Stimulated activated CD8-positive, alpha-beta memory T cell treated with anti-CD3 and anti-CD28 coated beads, Interleukin-12 subunit alpha, Interleukin-12 subunit beta, amount 100 ng/mL, for 24 hours (primary cell): ENCODE measurements around the gene ALKBH8.
"Not testable (repeated sequence)": the region's sequence is repeated elsewhere in the genome, so short reads cannot be mapped to it uniquely, and the experiment has no call there.

Experiments used
- DNase-seq: peaks from one replicate; pipeline ENCODE4 v3.0.0-alpha.2; 2020; ENCODE audit errors: extremely low read depth

ALKBH8 gene

DNA sequence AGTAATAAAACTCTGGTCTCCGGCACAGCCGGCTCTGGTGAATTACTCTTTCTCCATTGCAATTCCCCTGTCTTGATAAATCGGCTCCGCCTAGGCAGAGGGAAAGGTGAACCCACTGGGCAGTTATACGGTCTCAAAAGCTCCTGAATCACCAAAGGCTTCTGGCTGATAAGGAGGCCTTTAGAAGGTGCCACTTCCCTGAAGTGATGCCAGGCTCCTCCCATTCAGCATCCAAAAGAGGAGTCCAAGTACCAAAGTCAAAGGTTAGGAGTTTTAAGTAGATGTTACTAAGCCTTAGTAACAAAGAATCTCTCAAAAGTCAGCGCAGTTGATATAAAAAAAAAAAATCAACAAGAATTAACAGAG, 11.8 kb upstream of the ALKBH8 start:
- no peak for DNase-seq

DNA sequence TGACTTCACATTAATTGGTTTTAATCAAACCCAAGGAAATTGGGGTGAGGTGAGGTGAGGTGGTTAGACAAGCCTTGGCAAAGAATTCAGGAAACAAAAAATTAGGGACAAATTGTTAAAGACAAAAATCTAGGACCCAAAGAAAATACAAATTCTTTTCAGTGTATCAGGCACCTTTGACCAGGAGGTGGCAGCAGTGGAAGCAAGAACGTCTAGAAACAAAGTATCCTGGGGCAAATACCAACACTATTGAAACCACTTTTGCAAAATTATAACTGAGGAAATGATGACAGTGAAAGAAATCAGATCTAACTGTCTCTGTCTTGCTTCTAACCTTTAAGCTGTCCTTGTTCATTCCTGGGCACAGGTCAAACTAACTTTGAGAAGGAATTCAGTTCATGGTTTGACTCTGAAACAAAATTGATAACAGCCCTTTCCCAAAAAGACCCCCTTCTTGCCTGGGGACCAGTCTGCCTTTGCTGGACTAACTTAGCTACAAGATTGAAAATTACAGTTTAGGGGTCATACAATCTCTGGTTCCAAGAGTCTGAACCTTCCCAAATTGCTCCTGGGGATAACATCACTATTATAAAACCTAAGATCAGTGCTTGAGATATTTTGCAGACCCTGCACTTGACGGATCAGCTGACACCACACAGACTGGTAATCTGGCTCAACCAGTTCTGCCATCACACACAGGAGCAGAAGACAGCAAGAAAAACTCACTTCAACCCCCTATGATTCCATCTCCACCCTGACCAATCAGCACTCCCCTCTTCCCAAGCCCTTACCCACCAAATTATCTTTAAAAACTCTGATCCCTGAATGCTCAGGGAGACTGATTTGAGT, 11.2 kb upstream of the ALKBH8 start:
- DNase-seq = not testable (repeated sequence)

DNA sequence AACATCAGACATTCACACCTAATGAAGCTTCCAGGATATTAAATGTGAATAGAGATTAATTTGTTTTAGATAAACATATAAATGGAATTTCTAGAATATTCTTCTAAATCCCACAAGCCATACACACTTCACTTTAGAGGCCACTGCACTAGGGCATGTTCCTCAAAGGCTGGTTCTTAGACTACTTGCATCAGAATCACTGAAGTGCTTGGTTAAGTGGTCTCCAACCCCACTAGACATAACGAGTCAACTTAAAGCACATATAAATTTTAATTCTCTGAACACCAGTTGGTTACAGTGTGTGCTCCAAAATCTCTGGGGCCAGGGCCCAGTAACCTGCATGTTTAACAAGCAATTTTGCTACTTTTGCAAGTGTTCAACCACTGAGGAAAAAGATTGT, 7.9 kb upstream of the ALKBH8 start:
- DNase-seq = no peak

DNA sequence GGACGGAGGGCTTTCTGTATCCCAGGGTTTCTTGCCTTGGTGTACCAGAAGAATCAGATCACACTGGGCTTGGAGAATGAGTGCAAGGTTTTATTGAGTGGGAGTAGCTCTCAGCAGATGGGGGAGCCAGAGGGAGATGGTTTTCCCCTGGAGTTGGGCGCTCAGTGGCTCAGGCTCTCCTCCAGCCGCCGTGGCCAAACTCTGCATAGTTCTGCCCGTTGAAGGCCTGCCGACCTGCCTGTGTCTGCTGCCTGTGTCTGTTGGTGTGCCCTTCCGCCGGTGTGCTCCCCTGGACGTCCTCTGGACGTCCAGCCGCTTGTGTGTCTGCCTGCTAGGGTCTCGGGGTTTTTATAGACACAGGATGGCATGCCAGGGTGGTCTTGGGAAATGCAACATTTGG, 4.5 kb upstream of the ALKBH8 start:
- DNase-seq = no peak

DNA sequence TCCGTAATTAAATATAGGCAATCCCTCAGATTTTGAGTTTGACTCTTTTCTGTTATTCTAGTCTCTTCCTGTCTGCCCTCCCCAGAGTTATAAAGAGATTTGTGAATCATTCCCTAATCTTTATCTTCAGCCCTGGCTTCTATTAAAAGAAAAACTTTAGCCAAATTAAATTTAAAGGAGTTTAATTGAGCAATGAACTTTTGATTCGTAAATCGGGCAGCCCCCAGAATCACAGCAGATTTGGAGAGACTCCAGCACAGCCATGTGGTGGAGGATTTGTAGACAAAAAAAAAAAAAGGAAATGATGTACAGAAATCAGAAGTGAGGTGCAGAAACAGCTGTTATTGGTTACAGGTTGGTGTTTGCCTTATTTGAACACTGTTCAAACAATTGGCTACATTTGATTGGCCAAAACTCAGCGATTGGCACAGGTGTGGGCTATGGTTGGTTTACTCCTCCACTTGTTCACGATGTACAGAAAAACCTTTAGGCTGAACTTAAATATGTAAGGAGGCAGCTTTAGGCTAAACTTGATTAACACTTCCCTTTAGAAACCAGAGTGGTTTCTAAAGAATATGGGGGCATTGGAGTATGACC, 2.3 kb upstream of the ALKBH8 start:
- DNase-seq = no peak

DNA sequence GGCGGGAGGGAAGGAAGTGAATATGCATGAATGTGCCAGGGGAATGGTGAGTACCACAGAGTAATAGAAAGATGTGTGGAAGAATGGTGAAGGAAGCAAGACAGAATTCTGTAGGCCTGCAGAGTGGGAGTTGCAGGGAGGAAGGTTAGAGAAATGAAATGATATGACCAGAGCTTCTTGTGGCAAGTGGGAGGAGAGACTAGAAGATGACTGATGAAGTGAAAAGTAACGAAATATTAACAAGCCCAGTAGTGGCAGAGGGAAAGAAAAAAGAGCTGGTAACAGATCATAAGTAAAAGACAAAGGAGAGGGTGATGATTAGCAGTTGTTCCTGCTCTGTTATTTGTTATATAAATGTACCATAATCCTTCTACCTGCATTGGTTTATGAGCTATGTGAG, 1.0 kb upstream of the ALKBH8 start:
- DNase-seq = no peak

DNA sequence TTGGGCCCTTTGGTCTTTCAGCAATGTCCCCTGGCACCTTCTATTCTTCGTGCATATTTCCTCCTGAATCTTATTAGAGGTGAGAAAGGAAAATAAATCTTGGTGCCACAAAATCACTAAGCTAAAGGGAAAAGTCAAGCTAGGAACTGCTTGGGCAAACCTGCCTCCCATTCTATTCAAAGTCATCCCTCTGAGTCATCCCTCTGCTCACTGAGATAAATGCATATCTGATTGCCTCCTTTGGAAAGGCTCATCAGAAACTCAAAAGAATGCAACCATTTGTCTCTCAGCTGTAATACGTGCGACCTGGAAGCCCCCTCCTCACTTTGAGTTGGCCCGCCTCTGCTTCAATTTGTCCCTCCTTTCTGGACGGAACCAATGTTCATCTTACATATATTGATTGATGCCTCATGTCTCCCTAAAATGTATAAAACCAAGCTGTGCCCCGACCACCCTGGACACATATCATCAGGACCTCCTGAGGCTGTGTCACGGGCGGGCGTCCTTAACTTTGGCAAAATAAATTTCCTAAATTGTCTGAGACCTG, 493 bp upstream of the ALKBH8 start:
- not testable (repeated sequence) for DNase-seq

DNA sequence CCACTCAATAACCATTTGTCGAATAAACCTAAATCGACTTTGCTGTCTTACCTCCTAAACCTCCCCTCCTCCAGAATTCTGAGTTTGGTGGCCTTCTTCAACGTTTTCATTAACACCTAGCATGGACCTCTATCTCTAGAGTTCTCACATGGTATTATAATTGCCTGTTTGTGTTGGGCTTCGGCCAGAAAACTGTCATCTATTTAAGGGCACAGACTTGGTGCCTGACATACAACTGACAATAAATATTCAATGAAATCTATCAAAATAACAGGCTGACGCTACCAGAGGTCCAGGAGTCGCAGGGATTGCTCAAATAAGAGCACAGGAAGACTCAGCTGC, 687 bp downstream of the ALKBH8 start:
- no peak for DNase-seq

DNA sequence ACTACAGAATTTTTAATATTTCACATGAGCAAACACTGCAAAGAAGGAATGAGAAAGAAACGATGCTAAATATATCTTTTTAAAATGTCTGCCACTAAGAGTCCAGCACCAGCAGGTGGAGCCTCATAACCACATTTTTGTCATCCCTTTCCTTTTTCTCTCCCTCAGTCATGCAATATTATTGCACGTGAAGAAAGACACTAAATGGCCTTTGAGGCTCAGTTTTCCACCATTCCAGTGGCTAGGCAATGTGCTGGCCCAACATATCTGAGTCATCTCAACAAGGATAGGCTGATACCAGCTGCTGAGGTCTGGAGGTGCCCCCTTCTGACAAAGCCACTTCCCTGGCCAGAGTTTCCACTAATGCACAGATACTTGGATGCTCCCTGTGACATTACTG, 1.8 kb downstream of the ALKBH8 start:
- DNase-seq = no peak

DNA sequence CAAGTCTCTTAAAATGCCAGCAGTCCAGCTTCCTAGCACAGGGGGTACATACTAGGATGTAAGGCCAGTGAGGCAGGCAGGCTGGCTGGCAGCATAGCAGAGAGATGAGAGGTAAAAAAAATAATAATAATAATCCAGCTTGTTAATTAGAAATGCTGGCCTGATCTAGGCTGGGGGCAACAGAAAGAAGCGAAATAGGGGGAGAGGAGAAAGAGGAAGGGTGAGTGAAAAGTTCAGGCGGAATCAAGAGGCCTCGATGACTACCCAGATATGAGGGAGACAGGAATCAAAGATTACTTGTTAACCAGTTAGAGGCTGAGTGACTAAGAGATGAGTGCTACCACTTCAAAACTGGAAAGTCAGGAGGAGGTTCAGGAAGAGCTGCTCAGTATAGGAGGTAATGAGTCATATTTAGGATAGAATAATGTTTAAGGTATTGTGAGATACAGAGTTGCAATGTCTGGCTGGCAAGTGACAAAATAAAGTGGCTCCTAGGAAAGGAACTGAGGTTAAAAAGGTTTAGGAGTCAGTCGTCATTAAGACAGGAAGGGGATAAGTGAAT, 2.8 kb downstream of the ALKBH8 start:
- DNase-seq = no peak

DNA sequence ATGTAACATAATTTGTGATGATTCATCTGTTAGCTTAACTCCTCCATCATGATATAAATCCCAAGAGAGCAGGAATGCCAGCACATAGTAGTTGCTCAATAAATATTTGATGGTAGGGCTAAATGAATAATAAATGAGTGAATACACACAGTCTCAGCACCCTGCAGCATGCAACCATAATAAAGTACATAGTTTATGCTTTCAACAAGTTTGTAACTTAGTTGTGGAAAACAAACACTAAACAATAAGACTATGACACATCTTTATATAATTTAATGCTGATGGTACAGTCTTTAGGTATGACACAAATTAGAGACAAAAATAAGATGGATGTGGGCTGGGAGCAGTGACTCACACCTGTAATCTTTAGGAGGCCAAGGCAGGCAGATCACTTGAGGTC, 3.8 kb downstream of the ALKBH8 start:
- DNase-seq = no peak

DNA sequence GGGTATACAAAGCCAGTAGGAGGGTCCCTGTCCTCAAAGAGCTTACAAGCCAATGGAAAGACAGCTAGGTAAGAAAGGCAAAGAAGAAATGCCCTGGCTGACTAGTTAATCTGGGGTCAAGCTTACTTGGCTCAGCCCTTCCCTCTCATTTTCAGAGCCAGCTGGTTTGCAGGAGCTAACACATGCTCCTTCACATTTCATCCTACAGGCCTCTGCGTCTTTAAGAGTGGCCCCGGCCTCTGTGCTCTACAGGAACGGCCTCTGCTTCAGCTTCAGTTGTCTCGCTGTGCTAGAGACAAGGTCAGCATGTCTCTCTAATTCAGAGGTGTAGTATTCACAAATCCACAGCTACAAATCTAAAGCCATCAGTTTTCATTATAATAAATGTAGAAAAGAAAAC, 15.2 kb downstream of the ALKBH8 start:
- no peak for DNase-seq

DNA sequence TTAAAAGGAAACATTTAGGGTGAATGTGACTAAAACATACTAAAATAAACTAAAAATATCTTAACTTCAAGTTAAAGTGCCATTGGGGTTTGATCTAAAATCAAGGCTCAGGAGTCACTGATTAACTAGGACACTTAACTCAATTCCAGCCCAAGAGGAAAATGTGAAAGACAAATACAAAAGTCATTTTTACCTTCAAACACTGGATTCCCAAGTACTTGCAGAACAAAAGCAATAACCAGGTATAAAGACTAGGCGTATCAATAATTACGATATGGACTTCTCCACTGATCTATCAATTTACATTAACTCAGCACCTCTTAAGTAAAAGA, 15.6 kb downstream of the ALKBH8 start:
- DNase-seq = no peak

DNA sequence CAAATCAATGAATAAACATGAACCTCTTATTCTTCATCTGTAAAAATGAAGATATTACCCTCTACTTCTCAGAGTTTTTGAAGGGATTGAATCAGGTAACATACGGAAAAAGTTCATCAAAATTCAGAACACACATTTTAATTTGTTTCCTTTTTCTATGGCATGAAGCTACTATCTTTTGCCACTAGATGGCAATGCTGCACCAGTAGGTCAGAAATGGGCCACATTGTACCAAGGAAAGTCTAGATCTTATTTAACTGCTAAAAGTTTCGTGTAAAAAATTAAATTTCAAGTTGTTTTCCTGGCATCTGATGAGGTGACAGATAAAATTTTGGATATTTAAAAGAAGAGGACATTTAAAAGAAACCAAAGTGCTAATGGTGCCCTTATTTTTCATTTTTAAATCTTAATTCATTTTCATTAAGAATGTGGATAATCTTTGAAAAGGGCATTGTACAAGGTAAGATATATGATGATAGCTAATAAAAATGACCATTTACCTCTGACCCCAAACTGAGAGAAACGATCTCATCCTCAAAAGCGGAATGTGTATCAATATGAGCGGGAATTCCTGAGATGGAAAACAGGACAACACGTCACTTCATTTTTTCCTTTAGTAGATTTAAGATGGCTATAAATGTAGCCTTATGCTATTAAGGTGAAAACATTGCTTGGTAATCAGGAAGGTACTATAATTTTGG, 16.1 kb downstream of the ALKBH8 start:
- no peak for DNase-seq

DNA sequence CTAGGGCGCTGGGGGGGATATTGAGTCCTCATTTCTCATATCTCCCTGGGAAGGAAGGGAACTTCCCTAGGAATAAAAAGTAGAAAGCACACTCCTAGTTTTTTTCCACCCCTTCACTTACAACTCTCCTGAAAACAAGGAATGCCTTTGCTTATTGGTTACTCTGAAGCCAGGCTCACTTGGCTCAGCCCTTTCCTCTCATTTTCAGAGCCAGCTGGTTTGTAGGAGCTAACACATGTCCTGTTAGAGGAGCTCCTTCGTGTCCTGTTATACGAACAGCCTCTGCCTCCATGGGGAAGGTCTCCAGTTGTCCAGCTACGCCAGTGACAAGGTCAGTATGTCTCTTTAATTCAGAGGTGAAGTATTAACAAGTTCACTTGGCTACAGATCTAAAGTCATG, 17.6 kb downstream of the ALKBH8 start:
- DNase-seq = no peak

DNA sequence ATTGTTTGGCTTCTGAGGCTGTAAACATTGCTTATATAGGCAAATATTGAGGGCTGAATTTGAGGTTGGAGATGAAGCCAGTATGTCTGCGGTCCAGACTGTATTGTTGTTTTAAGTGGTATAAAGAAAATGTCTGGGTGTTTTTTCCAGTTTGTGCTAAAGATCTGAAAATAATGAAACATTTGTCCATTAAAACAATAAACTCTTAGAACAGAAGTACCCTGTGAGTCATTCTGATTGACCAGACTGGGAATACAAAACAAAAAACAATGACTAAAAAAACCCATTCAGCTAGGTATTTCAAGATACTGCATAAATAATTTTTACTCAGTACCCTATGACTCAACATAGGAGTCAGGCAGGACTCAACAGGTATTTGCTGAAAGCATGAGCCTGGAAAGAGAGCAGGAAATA, 20.4 kb downstream of the ALKBH8 start:
- no peak for DNase-seq

DNA sequence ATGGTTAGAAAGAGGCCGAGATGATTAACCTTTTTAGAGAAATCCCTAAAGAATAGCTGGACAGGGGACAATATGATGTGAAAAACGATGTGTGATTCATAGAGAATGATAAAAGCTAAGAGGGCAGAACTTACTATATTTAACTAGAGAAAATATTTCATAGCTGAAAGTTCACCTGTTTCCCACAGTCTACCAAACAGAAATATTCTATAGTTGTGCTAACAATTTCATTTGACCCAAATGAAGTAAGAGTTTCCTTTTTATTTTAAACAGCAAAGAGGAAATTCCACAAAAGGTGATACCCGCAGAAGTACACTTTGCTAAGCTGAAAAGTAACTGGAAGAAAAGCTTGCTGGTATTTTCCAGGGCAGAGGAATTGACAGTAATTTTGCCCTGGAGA, 26.7 kb downstream of the ALKBH8 start:
- DNase-seq = no peak

DNA sequence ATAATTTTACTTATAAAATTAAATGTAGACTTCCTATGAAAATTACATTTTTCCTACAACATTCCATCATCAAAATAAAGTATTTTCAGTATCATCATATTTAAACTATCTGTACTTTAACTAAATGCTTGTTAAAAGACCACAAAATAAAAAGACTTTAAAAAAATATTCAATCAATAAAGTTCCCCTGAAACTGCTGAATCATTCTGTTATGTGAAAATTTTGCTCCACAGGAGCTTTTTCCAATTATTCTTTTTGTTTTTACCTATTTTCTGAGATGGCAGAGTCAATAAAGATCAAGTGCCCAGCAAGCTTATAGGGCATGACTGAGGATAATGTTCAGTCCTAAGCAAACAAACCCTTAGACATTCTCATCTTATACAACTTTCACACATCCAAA, 27.3 kb downstream of the ALKBH8 start:
- DNase-seq = no peak

DNA sequence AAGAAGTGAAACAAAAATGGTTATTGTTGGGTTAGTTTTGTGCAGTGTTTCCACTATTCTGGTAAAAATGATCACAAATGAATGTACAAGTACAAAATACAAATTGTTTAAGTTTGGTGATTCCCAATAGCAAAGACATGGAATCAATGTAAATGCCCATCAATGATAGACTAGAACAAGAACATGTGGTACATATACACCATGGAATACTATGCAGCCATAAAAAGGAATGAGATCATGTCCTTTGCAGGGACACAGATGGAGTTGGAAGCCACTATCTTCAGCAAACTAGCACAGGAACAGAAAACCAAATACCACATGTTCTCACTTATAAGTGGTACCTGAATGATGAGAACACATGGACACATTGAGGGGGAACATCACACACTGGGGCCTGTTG, 28.4 kb downstream of the ALKBH8 start:
- DNase-seq = not testable (repeated sequence)

DNA sequence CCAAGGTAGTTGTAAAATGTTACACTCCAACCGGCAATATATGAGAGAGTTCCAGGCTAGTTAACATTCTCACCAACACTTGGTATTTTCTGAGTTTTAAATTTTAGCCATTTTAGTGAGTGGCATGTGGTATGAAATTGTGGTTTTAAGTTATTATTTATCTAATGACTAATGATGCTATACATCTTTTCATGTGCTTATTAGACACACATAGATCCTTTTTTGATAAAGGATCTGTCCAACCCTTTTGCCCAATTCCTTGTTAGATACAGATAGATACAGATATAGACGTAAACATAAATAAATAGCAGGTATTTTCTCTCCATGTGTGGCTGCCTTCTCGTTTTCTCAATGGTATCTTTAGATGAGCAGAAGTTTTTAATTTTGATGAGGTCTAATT, 39.3 kb downstream of the ALKBH8 start:
- DNase-seq = no peak

DNA sequence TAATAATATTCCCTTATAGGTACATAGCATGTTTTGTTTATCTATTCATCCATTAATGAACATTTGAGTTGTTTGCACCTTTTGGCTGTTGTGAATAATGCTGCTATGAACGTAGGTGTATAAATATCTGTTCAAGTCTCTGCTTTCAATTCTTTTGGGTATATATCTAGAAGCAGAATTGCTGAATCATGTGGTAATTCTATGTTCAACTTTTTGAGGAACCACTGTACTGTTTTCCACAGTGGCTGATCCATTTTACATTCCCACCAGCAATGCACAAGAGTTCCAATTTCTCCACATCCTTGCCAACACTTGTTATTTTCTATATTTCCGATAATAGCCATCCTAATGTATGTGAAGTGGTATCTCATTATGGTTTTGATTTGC, 56.7 kb downstream of the ALKBH8 start:
- DNase-seq = no peak

DNA sequence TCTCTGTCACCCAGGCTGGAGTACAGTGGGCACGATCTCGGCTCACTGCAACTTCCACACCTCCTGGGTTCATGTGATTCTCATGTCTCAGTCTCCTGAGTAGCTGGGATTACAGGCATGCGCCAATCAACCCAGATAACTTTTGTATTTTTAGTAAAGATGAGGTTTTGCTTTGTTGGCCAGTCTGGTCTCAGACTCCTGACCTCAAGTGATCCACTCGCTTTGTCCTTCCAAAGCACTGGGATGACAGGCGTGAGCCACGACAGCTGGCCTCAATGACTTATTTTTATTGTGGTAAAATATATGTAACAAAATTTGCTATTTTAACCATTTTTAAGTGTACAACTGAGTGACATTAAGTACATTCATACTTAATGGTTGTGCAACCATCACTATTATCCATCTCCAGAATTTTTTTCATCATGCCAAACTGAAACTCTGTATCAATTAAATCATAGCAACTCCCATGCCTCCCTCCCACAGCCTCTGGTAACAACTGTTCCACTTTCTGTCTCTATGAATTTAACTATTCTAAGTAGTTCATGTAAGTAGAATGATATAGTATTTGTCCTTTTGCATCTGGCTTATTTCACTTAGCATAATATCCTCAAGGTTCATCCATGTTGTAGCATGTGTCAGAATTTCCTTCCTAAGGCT, 57.2 kb downstream of the ALKBH8 start:
- no peak for DNase-seq
